Vagina (tissue), 2 donors: ENCODE data around the gene TTC23.

Source experiments
- CTCF ChIP-seq, 3 experiments: fragments of 450-650 bp in 2 of 3; fragments of 200-600 bp in 1 of 3; sonication (generic) in 1 of 3; IDR thresholded peaks; one replicate each; pipeline ENCODE4 v1.5.1; 2017 to 2019; ENCODE audit warnings: antibody characterized with exemption in 3 of 3, mild to moderate bottlenecking in 2 of 3, moderate library complexity in 2 of 3
- POLR2AphosphoS5 ChIP-seq, 2 donors: sonication (generic); formaldehyde crosslinking; IDR thresholded peaks; one replicate each; pipeline ENCODE4 v1.9.0; 2017; ENCODE audit warnings: antibody characterized with exemption in 2 of 2, mild to moderate bottlenecking in 2 of 2, low read depth in 1 of 2; ENCODE audit not compliant: insufficient read depth in 1 of 2

GRCh38 chr15:99129644-99130043 lies 119.7 kb downstream of the TTC23 start:
- TF ChIP-seq POLR2AphosphoS5 (IDR thresholded peaks at IDR 0.05; ENCODE audit: insufficient read depth in 1 of 2, low read depth in 1 of 2): no peak
- TF ChIP-seq CTCF (IDR thresholded peaks at IDR 0.05): no peak
